Liver (tissue), 3 donors: Measurements from ENCODE around the gene RASL12.

Experiments
- ATF3 ChIP-seq: IDR thresholded peaks from 2 replicates; pipeline ENCODE4 v1.6.1; 2016; ENCODE audit warnings: antibody characterized with exemption
- CTCF ChIP-seq: fragments of 150-350 bp; IDR thresholded peaks from 2 replicates; pipeline ENCODE4 v1.5.1; 2017; ENCODE audit warnings: improper control_type of control experiment, low read depth, low read length; ENCODE audit not compliant: missing input control
- EGR1 ChIP-seq, 2 donors: IDR thresholded peaks; 2 replicates each; pipeline ENCODE4 v1.6.1; 2016 to 2018; ENCODE audit warnings: antibody characterized with exemption in 2 of 2, low read depth in 2 of 2
- FOXA2 ChIP-seq: IDR thresholded peaks from 2 replicates; pipeline ENCODE4 v1.6.1; 2016; ENCODE audit warnings: antibody characterized with exemption
- GABPA ChIP-seq, 2 donors: IDR thresholded peaks in 1 of 2; conservative IDR thresholded peaks in 1 of 2; 2 replicates each; pipeline ENCODE4 v1.6.1; 2016; ENCODE audit warnings: antibody characterized with exemption in 2 of 2, mild to moderate bottlenecking in 1 of 2, moderate library complexity in 1 of 2
- HNF4G ChIP-seq: IDR thresholded peaks from 2 replicates; pipeline ENCODE4 v1.6.1; 2016; ENCODE audit warnings: antibody characterized with exemption
- JUND ChIP-seq, 2 donors: IDR thresholded peaks; 2 replicates each; pipeline ENCODE4 v1.6.1; 2016; ENCODE audit warnings: antibody characterized with exemption in 2 of 2
- MAX ChIP-seq: IDR thresholded peaks from 2 replicates; pipeline ENCODE4 v1.6.1; 2016; ENCODE audit warnings: antibody characterized with exemption
- RAD21 ChIP-seq, 2 donors: IDR thresholded peaks; 2 replicates each; pipeline ENCODE4 v1.6.1; 2016; ENCODE audit warnings: antibody characterized with exemption in 2 of 2, mild to moderate bottlenecking in 2 of 2
- REST ChIP-seq: IDR thresholded peaks from 2 replicates; pipeline ENCODE4 v1.6.1; 2016; ENCODE audit warnings: antibody characterized with exemption, mild to moderate bottlenecking
- RXRA ChIP-seq, 2 donors: IDR thresholded peaks; 2 replicates each; pipeline ENCODE4 v1.6.1; 2017 to 2018; ENCODE audit warnings: antibody characterized with exemption in 2 of 2, mild to moderate bottlenecking in 1 of 2
- SP1 ChIP-seq: IDR thresholded peaks from 2 replicates; pipeline ENCODE4 v1.6.1; 2018; ENCODE audit warnings: antibody characterized with exemption, mild to moderate bottlenecking
- TAF1 ChIP-seq: conservative IDR thresholded peaks from 2 replicates; pipeline ENCODE4 v1.6.1; 2016; ENCODE audit warnings: antibody characterized with exemption, mild to moderate bottlenecking
- YY1 ChIP-seq: IDR thresholded peaks from 2 replicates; pipeline ENCODE4 v1.6.1; 2016; ENCODE audit warnings: antibody characterized with exemption, mild to moderate bottlenecking
- donor health status: healthy.
- donor health status: healthy.

- TF ChIP-seq CTCF (no peak), GABPA (IDR thresholded peaks at IDR 0.05 in 1 of 2, conservative IDR thresholded peaks at IDR 0.05 in 1 of 2) (no peak), SP1 (no peak), REST (no peak), YY1 (no peak), JUND (IDR thresholded peaks at IDR 0.05) (no peak), RAD21 (IDR thresholded peaks at IDR 0.05) (no peak), MAX (no peak), ATF3 (no peak), TAF1 (no peak), HNF4G (no peak), EGR1 (IDR thresholded peaks at IDR 0.05; ENCODE audit: low read depth in 2 of 2) (no peak), FOXA2 (no peak), RXRA (IDR thresholded peaks at IDR 0.05) (no peak)
Measured at GRCh38 chr15:65072617-65073016, 4.8 kb upstream of the RASL12 start.
